H54 (cell line): ENCODE measurements around the gene AFG1L.
"Not testable (repeated sequence)": the region's sequence is repeated elsewhere in the genome, so short reads cannot be mapped to it uniquely, and the experiment has no call there.

Experiments
- DNase-seq: peaks from one replicate; pipeline ENCODE4 v3.0.0; 2011; ENCODE audit warnings: low spot score, mixed read lengths; ENCODE audit not compliant: insufficient read length
- FAIRE-seq: peaks from 3 replicates; lab custom pipeline; 2011; peaks lifted over from hg19 to GRCh38; lab: Jason Lieb, UNC
- POLR2A ChIP-seq: IDR thresholded peaks from 2 replicates; pipeline ENCODE4 v1.6.1; 2011; ENCODE audit warnings: low read depth, mild to moderate bottlenecking, low read length

Gene AFG1L

DNA sequence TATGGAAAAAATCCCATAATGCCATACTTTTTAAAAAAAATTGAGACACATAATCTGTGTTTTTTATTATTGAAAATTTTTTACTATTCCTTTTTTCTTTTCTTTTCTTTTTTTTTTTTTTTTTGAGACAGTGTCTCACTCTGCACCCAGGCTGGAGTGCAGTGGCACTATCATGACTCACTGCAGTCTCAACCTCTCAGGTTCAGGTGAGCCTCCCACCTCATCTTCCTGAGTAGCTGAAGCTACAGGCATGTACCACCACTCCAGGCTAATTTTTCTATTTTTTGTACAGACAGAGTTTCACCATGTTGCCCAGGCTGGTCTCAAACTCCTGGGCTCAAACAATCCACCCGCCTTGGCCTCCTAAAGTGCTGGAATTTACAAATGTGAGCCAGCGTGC is 100.4 kb downstream of the AFG1L start:
- FAIRE-seq, result no peak
- TF ChIP-seq POLR2A, result no peak
- DNase-seq, result no peak

DNA sequence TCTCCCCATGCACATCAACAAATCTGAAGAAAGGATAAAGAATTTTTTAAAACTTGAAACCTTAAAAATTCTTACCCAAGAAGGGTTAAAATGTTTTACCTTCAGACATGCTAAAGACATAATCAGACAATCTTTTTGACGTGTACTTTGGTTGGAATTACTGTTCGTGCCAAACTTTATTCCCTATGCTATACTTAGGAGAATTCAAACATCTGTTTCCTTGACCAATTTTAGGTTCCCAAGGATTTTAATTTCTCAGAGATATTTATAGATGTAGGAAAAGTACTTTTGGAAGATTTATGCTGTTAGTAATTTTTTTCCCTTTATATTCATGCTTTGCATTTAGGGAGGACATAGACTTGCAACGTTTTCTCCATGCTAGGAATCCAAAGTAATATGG is 108.4 kb downstream of the AFG1L start:
- FAIRE-seq (no peak), DNase-seq (no peak)
- TF ChIP-seq POLR2A, result no peak

DNA sequence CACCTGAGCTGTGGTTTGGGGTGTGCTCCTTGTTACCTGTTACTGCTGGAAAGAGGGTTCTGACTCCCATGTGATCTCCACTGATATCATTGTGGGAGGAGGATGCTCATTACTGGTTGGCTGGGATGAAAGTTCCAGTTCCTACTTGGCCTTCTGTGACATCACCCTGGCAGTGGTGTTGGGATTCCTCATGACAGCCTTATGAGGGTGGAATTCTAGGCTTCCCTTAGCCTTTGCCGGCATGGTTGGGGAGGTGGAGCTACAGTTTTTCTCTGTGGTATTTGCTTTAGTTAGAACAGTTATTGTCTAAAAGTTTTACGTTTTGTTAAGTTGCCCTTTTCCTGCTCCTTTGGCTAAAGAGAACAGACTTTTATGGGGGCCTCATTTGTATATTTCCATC is 112.1 kb downstream of the AFG1L start:
- DNase-seq, result no peak
- FAIRE-seq, result no peak
- TF ChIP-seq POLR2A, result no peak

DNA sequence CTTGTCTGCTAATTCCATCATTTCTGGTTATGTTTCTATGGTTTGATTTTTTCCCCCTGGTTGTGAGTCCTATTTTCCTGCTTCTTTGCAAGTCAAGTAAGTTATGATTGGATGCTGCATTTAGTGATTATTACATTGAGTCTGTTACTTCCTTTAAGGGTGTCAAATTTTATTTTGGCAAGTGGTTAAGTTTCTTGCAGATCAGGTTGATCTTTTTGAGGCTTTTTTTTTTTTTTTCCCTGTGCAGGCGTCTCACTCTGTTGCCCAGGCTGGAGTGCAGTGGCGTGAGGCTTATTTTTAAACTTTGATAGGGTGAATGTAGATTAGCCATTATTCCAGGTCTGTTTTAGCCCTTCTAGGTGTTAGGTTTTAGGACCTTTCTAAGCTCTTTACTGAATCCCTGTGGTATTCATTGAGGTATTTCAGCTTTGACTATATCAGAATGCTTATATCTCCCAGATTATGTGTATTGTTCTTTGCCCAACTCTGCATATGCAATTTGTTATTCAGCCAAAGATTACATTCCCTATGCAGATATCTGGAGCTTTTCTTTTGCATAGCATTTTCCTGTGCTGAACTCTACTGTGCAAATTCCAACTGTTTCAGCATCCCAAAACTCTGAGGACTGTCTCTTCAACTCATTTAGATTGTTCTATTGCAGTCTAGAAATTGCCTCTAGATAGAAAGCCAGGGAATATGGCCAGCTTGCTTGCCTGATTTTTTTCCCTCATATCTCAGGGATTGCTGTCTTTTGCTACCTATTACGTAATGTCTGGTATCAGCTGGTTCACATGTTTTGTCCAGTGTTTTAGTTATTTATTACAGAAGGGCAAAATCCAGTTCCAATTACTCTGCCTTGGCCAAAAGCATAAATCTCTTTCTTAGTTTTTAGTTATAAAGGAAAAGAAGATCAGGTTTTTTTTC is 113.3 kb downstream of the AFG1L start:
- DNase-seq (no peak), FAIRE-seq (no peak)
- no peak for TF ChIP-seq POLR2A

- no peak for TF ChIP-seq POLR2A
- FAIRE-seq, result no peak
- DNase-seq, result no peak
These were observed 114.0 kb downstream of the AFG1L start for GRCh38 chr6:108408861-108409260.

GRCh38 chr6:108416047-108416833 is 121.4 kb downstream of the AFG1L start:
- not testable (repeated sequence) for DNase-seq, FAIRE-seq

- DNase-seq, result no peak
- TF ChIP-seq POLR2A, result no peak
- FAIRE-seq, result no peak
These were observed 122.2 kb downstream of the AFG1L start for GRCh38 chr6:108417027-108417426.

DNA sequence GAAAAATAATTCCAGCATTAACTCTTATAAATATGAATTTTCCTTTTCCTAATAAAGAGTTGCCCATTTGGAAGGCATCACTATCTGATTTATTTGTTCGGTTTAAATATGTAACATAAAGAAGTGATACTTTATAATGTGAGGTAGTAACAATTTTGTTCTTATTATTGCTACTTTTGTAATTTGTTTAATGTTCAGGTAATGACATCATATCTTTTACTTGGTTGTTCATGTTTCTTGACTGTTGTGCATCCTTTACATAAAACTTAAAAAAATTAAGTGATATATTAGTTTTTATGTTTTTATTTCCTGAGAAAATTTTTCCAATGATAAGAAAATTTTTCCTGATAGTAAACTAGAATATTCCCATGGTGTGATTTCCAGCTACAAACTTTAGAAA is 124.6 kb downstream of the AFG1L start:
- no peak for DNase-seq
- FAIRE-seq, result no peak
- TF ChIP-seq POLR2A, result no peak

DNA sequence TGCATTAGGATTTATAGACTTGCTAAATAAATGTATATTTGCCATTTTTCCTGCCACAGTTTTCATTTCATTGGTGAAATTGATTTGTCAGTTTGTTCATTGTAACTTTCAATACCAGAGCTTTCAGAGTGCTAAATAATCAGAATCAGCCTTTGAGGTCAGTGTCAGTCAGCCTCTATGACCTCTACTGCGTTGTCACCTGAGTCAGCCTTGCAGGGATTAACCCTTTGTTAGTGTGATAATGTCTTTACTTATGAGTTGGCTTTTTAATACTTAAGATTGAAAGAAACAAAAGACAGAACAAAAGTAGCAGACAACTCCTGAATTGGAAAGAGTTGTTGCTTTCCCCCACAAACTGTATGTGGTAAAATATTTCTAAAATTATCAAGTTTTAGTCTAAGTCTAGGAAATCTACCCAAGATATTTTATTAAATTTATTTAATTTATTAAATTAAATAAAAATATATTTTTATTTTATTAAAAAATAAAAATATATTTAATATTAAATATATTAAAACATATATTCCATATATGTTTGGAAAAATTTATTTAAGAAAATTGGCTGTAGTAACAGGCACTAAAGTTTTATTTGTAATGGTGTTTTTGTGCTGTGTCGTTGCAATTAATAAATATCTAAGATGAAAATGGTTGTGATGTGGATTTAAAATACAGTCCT is 125.2 kb downstream of the AFG1L start:
- DNase-seq (no peak), FAIRE-seq (no peak)
- no peak for TF ChIP-seq POLR2A

DNA sequence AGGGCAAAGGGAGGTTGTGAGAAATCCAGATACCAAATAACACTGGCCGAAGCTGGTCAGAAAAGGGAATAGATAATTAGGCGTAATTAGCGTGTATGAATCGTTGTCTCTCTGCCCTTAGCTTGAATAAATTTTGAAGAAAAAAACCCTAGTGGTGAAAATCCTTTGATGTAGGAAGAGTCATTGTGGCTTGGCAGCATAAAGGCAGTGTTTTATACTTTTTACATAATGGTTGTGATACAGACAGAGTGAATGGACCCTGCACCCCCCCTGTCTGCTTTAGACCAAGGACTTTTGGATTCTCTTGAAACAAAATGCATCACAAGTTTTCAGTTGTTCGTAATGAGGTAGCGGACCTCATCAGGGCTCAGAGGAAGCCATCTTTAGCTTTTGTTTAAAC is 126.5 kb downstream of the AFG1L start:
- no peak for TF ChIP-seq POLR2A
- no peak for FAIRE-seq
- no peak for DNase-seq

- DNase-seq, result no peak
- no peak for TF ChIP-seq POLR2A
- FAIRE-seq, result no peak
These were observed 129.3 kb downstream of the AFG1L start for GRCh38 chr6:108423982-108424705.

- DNase-seq, result no peak
- TF ChIP-seq POLR2A, result no peak
- no peak for FAIRE-seq
These were observed 130.6 kb downstream of the AFG1L start for GRCh38 chr6:108425428-108425827.

- TF ChIP-seq POLR2A, result no peak
- DNase-seq (no peak), FAIRE-seq (no peak)
These were observed 137.3 kb downstream of the AFG1L start for GRCh38 chr6:108432143-108432542.
